ENCODE measurements around the gene KRTAP10-1.

- no peak for TF ChIP-seq BHLHE40 (IDR thresholded peaks at IDR 0.05; ENCODE audit: borderline replicate concordance)
- no peak for TF ChIP-seq SP1 (IDR thresholded peaks at IDR 0.05)
- no peak for TF ChIP-seq FOXM1 (IDR thresholded peaks at IDR 0.05; ENCODE audit: borderline replicate concordance)
- TF ChIP-seq ELF4 (IDR thresholded peaks at IDR 0.05): no peak
- no peak for TF ChIP-seq PKNOX1 (IDR thresholded peaks at IDR 0.05)
- TF ChIP-seq NFRKB (IDR thresholded peaks at IDR 0.05): no peak
- no peak for TF ChIP-seq FOXA1 (IDR thresholded peaks at IDR 0.05)
- TF ChIP-seq SUZ12 (IDR thresholded peaks at IDR 0.05): no peak
- no peak for TF ChIP-seq HDGF (IDR thresholded peaks at IDR 0.05; ENCODE audit: borderline replicate concordance)
- TF ChIP-seq FOXK2 (IDR thresholded peaks at IDR 0.05): no peak
- TF ChIP-seq L3MBTL2 (conservative IDR thresholded peaks at IDR 0.05): no peak
- no peak for TF ChIP-seq TARDBP (IDR thresholded peaks at IDR 0.05)
- TF ChIP-seq ZNF384 (IDR thresholded peaks at IDR 0.05): no peak
Observed at GRCh38 chr21:44508426-44508710, 31.6 kb downstream of the KRTAP10-1 start.

Data from HEK293T (cell line).